ENCODE measurements around the gene SVOP. TPM values are rescaled to one million over a fixed set of nuclear protein-coding genes. Genes with fewer than 3 reads are reported as not detected.

The SVOP gene
- total RNA-seq, result 21.6 TPM

DNA sequence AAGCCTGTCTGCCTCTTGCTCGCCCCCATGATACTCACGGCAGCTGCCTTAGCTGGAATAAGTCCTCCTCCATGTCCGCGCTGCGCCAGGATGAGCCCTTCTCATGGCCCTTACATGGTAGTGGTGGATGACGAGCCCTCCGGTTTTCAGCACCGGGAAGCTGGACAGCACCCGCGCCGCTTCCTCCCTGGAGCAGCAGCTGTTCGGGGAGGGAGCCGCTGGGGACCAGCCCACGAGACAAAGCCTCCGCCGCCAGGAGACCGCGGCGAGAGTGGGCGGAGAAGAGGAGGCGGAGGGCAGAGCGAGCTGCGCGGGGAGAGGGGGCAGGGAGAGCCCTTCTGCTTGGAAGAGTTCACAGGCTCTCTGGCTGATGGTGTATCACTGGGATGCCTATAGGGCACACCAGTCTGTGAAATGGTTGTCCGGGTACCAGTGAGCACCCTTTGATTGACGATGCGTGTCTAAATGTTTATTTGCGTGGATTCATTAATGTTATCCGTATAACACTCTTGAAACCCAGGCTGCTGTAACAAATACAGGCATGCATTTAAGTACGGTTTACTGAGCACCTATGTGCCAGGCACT lies at the start of gene SVOP:
Gene SVOP, minus strand, starts transcription at position 273 of the 585 bp plus-strand sequence. Its CDS starts 200 bp downstream, at position 73.

GRCh38 chr12:109052414-109053323 lies 31.8 kb upstream of the SVOP start, which contains the start of gene USP30:
Gene USP30 (plus strand): TSS chr12:109052576. CDS start chr12:109052679, 103 bp downstream.

GRCh38 chr12:108879615-108880254 lies 141.1 kb downstream of the SVOP start, which contains the start of gene DAO:
Gene DAO (plus strand): TSS chr12:108880092. CDS start chr12:108885007, 4,915 bp downstream.

Other genes starting within 250 kb of the SVOP start
- 21.7 TPM for gene SSH1, start 163.5 kb downstream of the SVOP start, total RNA-seq
- not detected for gene DAO, start 141.0 kb downstream of the SVOP start, total RNA-seq
- 32.4 TPM for gene USP30, start 31.5 kb upstream of the SVOP start, total RNA-seq
- 16.9 TPM for gene ALKBH2, start 72.4 kb upstream of the SVOP start, total RNA-seq
- 31.3 TPM for gene UNG, start 76.5 kb upstream of the SVOP start, total RNA-seq
- 28.3 TPM for gene ACACB, start 95.5 kb upstream of the SVOP start, total RNA-seq